WTC11 (cell line): ENCODE results near the gene MPND.

Source experiments
- CTCF ChIP-seq: fragments of 200-600 bp; IDR thresholded peaks from 2 replicates; pipeline ENCODE4 v1.8.0; 2022; ENCODE audit warnings: antibody characterized with exemption
- FOXK1 ChIP-seq: sonication (generic); formaldehyde crosslinking; IDR thresholded peaks from 2 replicates; pipeline ENCODE4 v1.8.0; 2022; ENCODE audit warnings: mild to moderate bottlenecking, moderate library complexity, missing genetic modification reagents

GRCh38 chr19:4326215-4326836, 17.0 kb upstream of the MPND start:
- no peak for TF ChIP-seq CTCF
- no peak for TF ChIP-seq FOXK1
